Measurements from ENCODE around the gene ZDHHC9.

ZDHHC9 gene

DNA sequence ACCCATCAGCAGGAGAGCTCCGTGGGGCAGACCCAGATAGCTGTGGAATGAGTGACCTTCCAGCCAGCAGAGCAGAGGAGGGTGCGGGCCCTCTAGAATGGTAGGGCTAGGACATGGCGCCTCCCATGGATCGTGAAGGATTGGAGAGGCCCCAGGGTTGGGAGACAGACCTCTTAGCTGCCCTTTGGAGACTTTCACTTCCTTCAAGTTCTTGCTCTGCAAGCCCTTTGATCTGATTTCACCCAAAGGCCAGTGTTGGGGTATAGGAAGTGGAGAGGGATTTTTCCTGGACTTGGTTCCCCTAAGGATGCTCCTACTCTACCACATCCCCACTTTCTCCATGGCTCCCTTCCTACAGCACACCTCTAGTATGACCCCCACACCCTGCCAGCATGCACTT is 61.0 kb downstream of the ZDHHC9 start:
- no peak for DNase-seq (ENCODE audit: insufficient read length)
- FAIRE-seq: peak; percentile 77
- TF ChIP-seq POLR2AphosphoS5 (IDR thresholded peaks at IDR 0.05; ENCODE audit: low read depth, low read length): no peak; the same call in 1 of the 2 replicates
- no peak for TF ChIP-seq TAF1 (IDR thresholded peaks at IDR 0.05; ENCODE audit: borderline replicate concordance, low read depth, low read length)
- no peak for TF ChIP-seq POLR2A (IDR thresholded peaks at IDR 0.05; ENCODE audit: low read depth, low read length)

DNA sequence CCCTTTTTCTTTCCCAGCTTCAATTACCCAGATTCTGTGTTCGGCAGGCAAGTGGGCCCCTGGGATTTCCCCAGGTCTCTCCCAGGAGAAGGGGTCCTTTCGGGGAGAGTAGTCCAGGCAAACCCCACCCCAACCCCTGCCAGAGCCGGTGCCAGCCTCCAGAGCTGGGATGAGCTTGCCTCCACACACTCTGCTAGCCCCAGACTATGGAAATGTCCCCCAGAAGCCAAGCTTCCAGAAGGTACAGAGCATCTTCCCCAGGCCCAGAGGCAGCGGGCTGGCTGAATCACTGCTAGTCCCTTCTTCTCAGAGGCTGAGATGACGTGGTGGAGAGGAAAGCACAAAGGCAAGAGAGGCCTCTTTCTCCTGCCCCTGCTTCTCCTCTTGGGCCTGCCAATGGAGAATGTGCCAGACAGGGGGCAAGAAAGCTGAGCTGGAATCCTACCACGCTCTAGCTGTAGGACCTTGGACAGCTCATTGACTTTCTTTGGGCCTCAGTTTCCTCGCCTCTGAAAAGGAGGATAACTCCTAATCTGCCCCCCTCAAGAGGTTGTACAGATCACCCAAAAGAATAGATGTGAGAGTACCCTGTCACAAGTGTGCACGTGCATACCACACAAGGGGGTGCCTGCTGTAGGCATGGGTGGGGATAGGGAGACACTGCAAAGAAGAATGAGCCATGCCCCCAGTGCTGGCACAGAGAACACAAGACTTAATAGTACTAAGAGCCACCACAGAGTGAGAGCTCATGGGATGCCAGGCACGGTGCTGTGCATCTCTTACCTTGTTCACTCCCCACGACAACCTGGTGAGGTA is 61.8 kb downstream of the ZDHHC9 start:
- no peak for FAIRE-seq
- TF ChIP-seq POLR2AphosphoS5 (IDR thresholded peaks at IDR 0.05; ENCODE audit: low read depth, low read length) (no peak), POLR2A (IDR thresholded peaks at IDR 0.05; ENCODE audit: low read depth, low read length) (no peak), TAF1 (IDR thresholded peaks at IDR 0.05; ENCODE audit: borderline replicate concordance, low read depth, low read length) (no peak)
- DNase-seq (ENCODE audit: insufficient read length): no peak

DNA sequence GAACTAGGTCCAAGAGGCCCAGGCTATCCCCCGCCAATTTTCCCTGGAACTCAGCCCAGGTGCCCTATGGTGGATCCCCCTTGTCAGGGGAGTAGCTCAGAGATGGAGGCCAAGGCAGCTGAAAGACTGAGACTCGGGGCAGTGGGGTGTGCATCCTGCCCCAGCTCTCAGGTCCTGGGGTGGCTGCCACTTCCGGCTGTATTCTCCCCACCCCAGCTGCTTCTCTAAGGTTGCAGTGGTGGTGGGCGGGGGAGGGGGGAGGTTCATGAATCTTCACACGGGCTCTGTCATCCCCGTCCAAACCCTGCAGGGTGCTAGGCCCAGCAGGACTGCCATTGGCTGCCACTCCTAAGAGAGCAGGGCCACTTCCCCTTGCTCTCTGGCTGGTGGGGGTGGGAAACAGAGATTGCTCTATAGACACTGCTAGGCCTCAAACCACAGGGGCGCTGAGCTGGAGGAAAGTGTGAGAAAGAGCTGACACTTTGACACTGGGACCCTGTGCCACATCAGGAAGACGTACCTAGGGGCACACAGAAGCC is 62.5 kb downstream of the ZDHHC9 start:
- FAIRE-seq: peak; percentile 100
- TF ChIP-seq POLR2A (IDR thresholded peaks at IDR 0.05; ENCODE audit: low read depth, low read length) (peak; percentile 59; the same call in 1 of the 2 replicates), TAF1 (IDR thresholded peaks at IDR 0.05; ENCODE audit: borderline replicate concordance, low read depth, low read length) (peak; percentile 45; the same call in 1 of the 2 replicates), POLR2AphosphoS5 (IDR thresholded peaks at IDR 0.05; ENCODE audit: low read depth, low read length) (peak; percentile 74)
- peak; percentile 68 for DNase-seq (ENCODE audit: insufficient read length)

DNA sequence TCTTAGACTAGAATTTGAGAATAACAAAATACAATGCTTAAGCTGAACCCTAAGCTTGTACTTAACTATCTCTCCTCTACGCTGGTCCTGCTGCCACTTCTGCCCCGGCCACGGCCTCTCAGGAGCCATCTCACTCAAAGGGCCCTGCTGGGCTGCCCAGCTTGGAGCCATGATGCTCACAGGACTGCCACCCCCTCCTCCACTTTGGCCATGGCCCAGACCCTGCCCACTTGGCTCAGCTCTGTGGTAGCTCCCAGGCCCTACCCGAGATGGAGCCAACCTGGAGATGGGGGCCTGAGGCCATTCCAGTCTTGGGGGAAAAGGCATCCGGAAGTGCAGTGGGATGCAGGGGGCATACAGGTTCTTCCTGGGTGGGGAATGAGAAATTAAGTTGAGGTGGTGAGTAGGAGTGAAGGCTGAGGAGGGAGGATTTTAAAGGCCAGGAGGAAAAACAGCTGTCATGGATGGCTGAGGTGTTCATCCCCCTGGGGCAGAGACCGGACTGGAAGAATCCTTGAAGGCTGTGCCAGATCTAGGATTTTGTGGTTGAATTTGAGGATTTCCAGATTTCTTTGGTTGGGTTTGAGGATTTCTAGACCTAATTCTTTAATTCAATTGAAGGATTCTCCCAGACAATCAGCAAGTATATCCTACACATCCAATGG is 63.1 kb downstream of the ZDHHC9 start:
- no peak for DNase-seq (ENCODE audit: insufficient read length)
- TF ChIP-seq POLR2A (IDR thresholded peaks at IDR 0.05; ENCODE audit: low read depth, low read length): peak; percentile 15; the same call in 1 of the 2 replicates
- TF ChIP-seq TAF1 (IDR thresholded peaks at IDR 0.05; ENCODE audit: borderline replicate concordance, low read depth, low read length): no peak
- TF ChIP-seq POLR2AphosphoS5 (IDR thresholded peaks at IDR 0.05; ENCODE audit: low read depth, low read length): no peak
- peak; percentile 61 for FAIRE-seq

DNA sequence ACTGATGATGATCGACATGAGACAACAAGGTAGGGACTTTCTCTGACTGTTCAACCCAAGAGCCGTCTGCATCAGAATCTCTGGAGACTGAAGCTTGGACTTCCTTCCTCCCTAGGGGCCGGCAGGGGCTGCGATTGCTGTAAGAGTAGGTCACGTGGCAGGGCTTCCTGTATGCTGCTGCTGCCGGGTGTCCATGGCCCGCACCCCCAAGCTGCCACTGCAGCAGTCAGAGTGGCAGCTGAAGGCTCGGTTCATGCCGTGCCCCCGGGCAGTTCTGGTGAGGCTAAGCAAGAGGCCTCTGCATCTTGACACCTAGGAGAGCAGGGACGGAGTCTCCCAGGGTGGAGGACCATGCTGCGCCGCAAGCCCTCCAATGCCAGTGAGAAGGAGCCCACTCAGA is 63.9 kb downstream of the ZDHHC9 start, which contains the start of gene SASH3:
SASH3 (plus strand) TSS at position 203 of the 400 bp plus-strand sequence; CDS start at position 352, 149 bp downstream.
- FAIRE-seq: peak; percentile 97

DNA sequence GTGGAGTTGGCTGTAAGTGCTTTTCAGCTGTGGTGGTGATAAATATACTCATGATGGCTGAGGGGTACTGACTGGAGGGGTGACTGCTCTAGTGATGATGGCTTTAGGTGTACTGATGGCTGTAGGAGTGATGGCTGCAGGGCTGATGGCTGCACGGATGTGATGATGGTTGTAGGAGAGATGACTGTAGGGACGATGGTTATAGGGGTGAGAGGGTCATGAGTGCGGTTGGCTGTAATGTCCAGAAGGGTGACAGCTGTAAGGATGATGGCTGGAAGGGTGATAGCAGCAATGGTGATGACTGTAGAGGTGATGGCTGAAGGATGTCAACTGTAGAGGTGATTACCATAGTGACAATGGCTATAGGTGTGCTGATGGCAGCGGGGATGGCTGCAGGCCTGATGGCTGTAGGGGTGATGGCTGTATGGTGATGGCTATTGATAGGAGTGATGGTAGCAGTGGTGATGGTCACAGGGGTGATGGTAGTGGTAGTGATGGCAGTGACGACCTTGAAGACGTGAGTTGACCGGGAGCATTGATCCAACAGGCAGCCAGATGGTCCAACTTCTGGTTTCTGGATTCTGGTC is 64.5 kb downstream of the ZDHHC9 start:
- no peak for FAIRE-seq
- TF ChIP-seq TAF1 (IDR thresholded peaks at IDR 0.05; ENCODE audit: borderline replicate concordance, low read depth, low read length) (no peak), POLR2A (IDR thresholded peaks at IDR 0.05; ENCODE audit: low read depth, low read length) (no peak), POLR2AphosphoS5 (IDR thresholded peaks at IDR 0.05; ENCODE audit: low read depth, low read length) (no peak)
- no peak for DNase-seq (ENCODE audit: insufficient read length)

More for the DNA sequence above, 63.9 kb downstream of the ZDHHC9 start, which contains the start of gene SASH3:
- no peak for DNase-seq (ENCODE audit: insufficient read length)
- TF ChIP-seq TAF1 (IDR thresholded peaks at IDR 0.05; ENCODE audit: borderline replicate concordance, low read depth, low read length) (peak; percentile 59; the same call in 1 of the 2 replicates), POLR2AphosphoS5 (IDR thresholded peaks at IDR 0.05; ENCODE audit: low read depth, low read length) (peak; percentile 77), POLR2A (IDR thresholded peaks at IDR 0.05; ENCODE audit: low read depth, low read length) (peak; percentile 87)

DNA sequence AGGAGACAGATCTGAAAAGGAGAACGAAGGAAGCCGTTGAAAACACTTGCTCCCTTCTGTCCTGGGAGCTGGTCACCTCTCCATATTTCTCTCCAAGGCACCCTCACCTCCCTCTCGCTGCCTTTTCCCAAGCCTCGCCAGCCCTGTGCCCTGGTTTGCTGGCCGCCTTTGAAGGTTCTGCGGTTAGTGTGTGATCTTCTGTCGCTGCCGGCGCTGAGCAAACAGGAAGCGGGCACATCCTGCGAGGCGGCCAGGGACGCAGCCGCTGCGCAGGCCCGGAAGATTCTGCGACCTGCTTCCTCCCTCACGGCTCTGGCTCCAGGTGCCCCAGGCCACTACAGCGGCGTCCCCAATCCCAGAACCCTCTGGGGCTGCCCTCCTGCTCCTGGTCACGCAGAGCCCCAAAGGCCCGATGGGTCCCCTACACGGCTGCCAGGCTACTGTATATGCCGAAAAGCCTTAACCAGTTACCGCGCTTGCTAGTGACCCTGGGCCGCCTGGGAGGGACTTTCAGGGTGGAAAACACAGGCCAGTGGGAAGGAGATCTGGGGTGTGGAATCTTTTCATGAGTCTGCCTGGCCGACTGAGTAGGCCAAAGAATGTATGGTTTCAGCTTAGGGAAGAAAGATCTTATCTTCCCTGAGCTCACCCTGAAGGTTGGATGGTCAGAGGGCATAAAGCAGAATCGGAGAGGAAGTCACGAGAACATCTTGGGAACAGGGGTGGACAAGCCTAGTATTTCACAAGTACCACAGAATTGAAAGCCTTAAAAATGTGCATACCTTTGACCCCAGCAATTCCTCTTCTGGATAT is 66.3 kb downstream of the ZDHHC9 start:
- FAIRE-seq (peak; percentile 91), DNase-seq (ENCODE audit: insufficient read length) (peak; percentile 43)
- peak; percentile 66; the same call in 1 of the 2 replicates for TF ChIP-seq POLR2AphosphoS5 (IDR thresholded peaks at IDR 0.05; ENCODE audit: low read depth, low read length)
- TF ChIP-seq TAF1 (IDR thresholded peaks at IDR 0.05; ENCODE audit: borderline replicate concordance, low read depth, low read length): peak; percentile 82
- peak; percentile 67; the same call in 1 of the 2 replicates for TF ChIP-seq POLR2A (IDR thresholded peaks at IDR 0.05; ENCODE audit: low read depth, low read length)

DNA sequence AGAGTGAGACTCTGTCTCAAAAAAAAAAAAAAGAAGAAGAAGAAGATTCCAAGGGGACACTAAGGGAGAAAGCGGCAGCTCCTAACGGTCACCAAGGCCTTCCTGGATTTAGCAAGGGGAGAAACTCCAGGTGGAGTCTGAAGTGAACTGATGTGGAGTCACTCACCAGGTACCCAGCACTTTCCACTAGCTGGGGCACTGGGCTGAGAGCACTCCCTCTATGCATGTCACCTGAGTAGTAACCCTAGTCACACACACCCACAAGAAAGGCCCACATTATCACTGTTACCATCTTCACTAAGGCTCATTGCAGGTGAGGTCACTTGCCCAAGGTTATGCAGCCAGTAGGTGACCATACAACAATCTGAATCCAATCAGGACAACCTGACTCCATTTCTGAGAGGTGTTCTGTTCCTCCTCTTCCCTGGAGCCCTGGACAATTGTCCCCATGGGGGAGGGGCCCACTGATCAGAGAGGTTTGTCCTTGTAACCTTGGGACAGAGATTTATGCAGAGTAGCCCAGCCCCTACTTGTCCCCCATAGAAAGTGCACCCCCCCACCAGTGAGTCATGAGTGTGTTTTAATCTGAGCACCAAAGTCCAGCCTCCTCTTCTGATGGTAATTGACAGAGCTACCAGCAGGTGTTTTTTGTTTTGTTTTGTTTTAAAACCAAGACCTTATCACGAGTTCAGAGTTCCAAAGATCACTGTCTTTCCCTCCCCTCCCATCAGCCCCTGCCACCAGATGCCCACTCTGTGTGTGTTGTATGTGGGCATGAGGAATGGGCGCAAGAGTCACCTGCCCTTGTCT is 69.8 kb downstream of the ZDHHC9 start:
- FAIRE-seq (peak; percentile 83), DNase-seq (ENCODE audit: insufficient read length) (no peak)
- TF ChIP-seq POLR2AphosphoS5 (IDR thresholded peaks at IDR 0.05; ENCODE audit: low read depth, low read length) (no peak), POLR2A (IDR thresholded peaks at IDR 0.05; ENCODE audit: low read depth, low read length) (no peak), TAF1 (IDR thresholded peaks at IDR 0.05; ENCODE audit: borderline replicate concordance, low read depth, low read length) (no peak)

DNA sequence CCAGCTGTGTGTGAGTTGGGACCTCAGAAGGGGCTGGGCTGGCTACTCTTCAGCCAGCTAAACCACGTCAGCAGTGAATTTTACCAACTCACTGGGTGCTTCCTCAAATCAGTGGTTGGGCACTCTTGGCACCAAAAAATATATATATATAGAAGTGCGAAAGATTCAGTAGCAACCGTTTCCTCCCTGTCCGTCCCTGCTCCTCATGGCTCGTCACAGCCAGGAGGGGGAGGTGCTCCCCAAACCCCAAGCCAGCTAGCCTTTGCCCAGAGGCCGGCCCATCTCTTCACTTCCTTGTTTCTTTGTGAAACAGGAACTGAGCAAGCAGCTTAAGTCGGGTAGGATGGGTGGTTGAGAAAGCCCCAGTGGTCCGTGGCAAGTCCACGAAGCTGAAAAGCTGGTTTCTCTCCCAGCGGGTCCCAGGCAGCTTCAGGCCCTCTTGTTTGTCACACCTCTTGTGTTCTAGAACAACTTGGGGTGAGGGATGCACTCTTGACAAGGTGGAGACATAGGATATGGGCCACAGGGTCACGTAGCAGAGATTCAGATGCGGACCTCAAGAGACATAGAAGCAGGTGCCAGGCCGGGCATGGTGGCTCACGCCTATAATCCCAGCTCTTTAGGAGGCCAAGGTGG is 70.8 kb downstream of the ZDHHC9 start:
- peak; percentile 43 for DNase-seq (ENCODE audit: insufficient read length)
- FAIRE-seq: peak; percentile 98
- peak; percentile 55; the same call in 1 of the 2 replicates for TF ChIP-seq POLR2AphosphoS5 (IDR thresholded peaks at IDR 0.05; ENCODE audit: low read depth, low read length)
- TF ChIP-seq POLR2A (IDR thresholded peaks at IDR 0.05; ENCODE audit: low read depth, low read length): peak; percentile 47; the same call in 1 of the 2 replicates
- no peak for TF ChIP-seq TAF1 (IDR thresholded peaks at IDR 0.05; ENCODE audit: borderline replicate concordance, low read depth, low read length)

All from GM12892 (cell line).